Measurements from ENCODE around the gene SAP30BP.
A peak's percentile ranks its signal among the peaks of the same experiment; 100 is the strongest.

Gene SAP30BP

DNA sequence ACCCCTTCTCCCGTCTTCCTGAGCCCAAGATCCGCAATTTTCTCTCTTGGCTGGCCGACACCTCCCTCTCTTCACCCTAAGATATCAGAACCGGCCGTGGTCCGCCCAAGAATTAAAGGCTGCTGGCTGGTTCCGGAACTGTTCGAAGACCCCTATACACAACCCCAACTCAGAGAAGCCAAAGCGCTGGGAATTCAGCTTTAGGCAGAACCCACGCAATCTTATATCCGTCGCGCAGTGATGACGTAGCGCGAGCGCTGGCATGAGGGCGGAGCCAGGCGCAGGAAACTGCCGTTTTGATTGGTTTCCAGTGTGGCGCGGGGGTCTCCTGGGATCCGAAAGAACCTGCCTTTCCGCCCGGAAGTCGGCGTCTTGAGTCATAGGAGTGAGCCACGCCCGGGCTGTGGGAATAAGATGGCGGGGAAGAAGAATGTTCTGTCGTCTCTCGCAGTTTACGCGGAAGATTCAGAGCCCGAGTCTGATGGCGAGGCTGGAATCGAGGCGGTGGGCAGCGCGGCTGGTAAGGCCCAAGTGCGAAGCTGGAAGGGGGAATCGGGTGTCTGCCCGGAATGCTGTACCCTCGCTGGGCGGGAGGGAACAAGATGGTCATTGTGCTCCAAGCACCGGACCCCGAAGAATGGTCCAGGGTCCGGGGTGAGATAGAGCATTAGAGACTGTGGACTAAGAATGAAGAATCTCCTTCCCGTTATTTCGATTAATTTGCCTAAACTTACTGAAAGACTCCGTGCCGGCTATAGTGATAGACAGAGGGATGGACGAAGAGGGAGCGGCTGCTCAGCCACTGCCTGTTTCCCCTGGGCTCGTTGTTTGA is at the start of gene SAP30BP, which contains the start of gene RECQL5:
TSS of gene SAP30BP (plus strand) at position 380 of the 832 bp plus-strand sequence. CDS start at position 415, 35 bp downstream.
TSS of gene RECQL5 (minus strand) at position 196 of the 832 bp plus-strand sequence. CDS start 597 bp downstream, outside the sequence.
- peak; percentile 95 for DNase-seq (ENCODE audit: low read depth)

DNA sequence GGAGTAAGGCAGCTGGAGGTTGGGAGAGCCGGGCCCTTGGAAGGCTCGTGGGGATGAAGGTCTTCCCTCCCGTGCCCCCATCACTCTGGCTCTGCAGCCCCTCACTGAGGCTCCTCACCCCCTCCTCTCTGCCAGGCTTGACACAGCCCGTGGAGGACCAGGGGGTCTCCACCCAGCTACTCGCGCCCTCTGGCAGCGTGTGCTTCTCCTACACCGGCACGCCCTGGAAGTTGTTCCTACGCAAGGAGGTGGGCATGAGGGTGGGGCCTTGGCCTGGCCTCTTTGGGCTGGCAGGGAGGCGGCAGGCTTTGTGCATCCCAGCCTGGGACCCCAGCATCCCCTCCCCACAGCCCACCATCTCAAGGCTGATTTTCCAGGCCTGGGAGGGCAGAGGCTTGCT is 49.5 kb upstream of the SAP30BP start:
- no peak for DNase-seq (ENCODE audit: low read depth)

DNA sequence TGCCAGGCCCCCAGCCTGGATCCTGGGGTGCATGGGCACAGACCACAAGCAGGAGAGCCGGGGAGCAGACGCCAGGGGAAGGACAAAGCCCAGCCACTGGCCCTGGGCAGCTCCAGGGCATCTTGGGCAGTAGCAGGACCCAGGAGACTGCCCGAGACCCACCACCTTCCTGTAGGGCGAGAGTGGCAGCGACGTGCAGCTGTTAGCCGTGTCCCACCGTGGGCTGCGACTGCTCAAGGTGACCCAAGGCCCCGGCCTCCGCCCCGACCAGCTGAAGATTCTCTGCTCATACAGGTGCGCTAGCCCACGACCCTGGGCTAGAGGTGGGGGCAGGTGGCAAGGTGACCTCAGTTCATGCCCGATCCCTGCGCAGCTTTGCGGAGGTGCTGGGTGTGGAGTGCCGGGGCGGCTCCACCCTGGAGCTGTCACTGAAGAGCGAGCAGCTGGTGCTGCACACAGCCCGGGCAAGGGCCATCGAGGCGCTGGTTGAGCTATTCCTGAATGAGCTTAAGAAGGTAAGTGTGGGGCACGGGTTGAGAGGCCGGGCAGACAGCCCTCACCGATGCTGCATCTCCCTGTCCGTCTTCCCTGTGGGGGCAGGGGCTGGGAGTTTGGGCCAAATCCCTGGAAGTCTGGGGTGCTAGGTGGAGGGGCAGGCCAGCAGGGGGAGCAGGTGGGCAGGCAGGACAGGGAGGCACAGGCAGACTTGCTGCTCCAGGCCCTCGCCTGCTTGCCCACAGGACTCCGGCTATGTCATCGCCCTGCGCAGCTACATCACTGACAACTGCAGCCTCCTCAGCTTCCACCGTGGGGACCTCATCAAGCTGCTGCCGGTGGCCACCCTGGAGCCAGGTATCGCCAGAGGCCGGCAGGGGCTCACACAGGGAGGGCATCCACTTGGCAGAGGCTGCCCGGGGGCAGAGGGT is 47.4 kb upstream of the SAP30BP start:
- no peak for DNase-seq (ENCODE audit: low read depth)

DNA sequence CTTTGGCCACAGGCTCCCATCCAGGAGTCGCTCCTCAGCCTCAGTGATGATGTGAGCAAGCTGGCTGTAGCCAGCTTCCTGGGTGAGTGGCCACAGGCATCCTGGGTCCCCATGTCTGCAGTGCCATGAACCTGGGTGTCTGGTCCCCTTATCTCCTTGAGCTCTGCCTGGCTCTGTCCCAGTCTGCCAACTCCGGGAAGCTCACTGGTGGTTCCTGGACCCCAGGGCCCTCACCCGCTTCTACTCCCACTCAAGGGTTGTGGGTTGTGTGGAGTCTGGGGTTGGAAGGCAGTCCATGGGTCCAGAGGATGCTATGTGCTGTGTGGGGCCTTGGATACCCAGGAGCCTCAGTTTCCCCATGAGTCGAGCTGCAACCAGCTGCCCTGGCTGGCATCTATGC is 45.6 kb upstream of the SAP30BP start:
- DNase-seq (ENCODE audit: low read depth): no peak

DNA sequence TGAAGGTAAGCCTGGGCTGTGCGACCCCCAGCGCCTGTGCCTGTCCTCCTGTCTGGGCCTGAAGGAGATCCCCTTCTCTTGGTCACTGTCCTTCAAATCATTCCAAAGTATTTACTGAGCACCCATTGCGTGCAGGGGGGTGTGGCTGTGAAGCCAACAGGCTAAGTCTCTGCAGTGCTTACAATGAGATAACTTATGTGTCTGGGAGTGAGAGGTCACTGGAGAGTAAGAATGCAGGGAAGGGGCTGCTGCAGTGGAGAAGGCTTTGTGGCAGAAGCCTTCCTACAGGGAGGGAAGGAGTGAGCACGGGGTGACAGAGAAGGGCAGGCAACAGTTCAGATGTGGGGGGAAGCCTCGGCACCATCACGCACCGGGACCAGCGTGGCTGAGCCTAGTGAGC is 45.1 kb upstream of the SAP30BP start:
- DNase-seq (ENCODE audit: low read depth): no peak

DNA sequence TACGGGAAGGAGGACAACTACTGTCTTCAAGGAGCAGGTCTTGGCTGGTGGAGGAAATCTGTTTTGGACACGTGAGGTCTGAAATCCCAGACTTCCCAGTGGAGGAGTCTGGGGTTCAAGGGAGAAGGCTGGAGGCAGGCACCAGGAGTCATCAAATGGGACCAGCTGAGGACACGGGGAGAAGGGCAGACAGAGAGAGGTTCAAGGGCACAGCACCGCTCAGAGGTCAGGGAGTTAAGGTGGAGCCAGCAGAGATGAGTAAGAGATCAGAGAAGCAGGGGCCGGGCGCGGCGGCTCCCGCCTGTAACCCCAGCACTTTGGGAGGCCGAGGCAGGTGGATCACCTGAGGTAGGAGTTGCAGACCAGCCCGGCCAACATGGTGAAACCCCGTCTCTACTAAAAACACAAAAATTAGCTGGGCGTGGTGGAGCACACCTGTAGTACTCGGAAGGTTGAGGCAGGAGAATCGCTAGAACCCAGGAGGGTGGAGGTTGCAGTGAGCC is 44.3 kb upstream of the SAP30BP start:
- no peak for DNase-seq (ENCODE audit: low read depth)

DNA sequence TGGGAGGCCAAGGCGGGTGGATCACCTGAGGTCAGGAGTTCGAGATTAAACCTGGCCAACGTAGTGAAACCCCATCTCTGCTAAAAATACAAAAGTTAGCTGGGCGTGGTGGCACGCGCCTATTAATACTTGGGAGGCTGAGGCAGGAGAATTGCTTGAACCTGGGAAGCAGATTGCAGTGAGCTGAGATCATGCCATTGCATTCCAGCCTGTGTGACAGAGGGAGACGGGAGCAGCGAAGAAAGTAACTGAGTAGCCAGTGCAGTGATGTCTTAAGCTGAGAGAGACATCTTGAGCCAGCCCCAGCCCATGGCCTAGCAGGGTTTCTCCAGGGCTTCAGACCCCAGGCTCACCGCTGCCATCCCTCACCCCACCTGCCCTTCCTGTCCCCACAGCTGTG is 43.8 kb upstream of the SAP30BP start:
- no peak for DNase-seq (ENCODE audit: low read depth)

DNA sequence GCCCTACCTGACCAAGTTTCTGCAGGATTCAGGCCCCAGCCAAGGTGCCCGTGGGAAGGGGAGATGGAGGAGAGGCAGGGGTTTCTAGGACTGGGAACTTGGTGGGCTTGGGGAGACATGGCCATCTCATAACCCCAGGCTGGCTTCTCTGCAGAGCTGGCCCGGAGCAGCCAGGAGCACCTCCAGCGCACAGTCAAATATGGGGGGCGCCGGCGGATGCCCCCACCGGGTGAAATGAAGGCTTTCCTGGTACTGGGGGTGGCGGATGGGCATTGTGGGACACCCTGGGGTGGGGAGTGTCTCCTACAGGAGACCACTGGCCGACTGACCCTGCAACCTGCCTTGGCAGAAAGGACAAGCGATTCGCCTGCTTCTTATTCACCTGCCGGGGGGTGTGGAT is 43.1 kb upstream of the SAP30BP start:
- no peak for DNase-seq (ENCODE audit: low read depth)

DNA sequence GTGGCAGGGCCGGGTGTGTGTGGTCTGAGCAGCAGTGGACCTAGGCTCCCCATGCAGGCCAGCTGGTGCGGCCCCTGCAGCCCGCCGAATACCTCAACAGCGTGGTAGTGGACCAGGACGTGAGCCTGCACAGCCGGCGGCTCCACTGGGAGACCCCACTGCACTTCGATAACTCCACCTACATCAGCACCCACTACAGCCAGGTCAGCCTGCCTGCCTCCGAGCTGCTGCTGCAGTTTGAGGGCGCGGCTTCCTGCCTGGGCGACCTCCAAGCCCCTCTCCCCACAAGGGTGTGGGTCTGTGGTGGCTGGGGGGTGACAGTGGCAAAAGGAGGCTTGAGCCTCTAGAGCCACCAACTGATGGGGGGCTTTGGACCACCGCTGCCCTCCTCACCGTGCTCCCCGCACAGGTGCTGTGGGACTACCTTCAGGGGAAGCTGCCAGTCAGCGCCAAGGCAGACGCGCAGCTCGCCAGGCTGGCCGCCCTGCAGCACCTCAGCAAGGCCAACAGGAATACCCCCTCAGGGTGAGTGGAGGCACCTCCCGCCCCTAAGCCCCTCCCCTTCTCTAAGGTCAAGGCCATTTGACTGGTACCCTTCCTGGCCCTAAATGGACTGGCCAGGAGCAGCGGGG is 42.3 kb upstream of the SAP30BP start:
- no peak for DNase-seq (ENCODE audit: low read depth)

DNA sequence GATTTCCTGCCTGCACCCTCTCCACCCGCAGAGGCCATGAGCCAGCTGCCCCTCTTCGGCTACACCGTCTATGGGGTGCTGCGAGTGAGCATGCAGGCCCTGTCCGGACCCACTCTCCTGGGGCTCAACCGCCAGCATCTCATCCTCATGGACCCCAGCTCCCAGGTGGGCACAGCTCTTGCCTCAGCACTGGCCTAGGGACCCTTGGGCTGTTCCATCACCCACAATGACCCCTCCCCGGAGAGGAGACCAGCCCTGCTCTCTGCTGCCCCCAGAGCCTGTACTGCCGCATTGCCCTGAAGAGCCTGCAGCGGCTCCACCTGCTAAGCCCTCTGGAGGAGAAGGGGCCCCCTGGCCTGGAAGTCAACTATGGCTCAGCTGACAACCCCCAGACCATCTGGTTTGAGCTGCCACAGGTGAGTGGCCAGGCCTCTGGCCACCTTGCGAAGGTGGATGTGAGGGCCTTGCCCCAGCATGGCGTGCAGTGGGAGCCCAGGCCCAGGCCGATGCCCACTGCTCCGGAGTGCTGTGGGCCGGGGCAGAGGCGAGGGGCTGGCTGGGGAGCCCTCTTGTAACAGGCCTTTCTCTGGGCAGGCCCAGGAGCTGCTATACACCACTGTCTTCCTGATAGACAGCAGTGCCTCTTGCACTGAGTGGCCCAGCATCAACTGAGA is 41.2 kb upstream of the SAP30BP start:
- DNase-seq (ENCODE audit: low read depth): no peak

DNA sequence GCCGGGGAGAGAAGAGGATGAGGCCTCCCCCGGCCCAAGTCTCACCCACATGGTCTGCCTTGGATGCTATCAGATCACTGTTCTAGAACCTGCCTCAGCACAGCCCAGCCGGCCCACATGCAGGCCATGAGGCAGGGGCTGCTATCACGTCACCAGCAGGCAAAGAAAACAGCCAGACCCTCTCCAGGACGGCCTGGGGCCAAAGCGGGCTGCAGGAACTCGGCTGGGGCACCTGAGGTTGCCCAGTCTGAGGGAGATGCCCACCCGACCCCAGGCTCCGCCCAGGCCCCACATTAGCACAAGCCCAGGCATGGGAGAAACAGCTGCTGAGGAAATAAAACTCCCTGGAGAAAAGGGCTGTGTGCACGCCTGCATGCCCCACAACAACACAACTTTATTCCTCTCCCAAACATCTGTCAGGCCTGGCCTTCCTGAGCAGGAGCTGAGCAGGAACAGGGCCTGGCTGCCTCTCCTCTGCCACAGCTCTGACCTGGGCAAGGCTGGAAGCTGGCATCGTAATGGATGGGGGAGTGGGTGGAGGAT is 40.6 kb upstream of the SAP30BP start:
- DNase-seq (ENCODE audit: low read depth): no peak

DNA sequence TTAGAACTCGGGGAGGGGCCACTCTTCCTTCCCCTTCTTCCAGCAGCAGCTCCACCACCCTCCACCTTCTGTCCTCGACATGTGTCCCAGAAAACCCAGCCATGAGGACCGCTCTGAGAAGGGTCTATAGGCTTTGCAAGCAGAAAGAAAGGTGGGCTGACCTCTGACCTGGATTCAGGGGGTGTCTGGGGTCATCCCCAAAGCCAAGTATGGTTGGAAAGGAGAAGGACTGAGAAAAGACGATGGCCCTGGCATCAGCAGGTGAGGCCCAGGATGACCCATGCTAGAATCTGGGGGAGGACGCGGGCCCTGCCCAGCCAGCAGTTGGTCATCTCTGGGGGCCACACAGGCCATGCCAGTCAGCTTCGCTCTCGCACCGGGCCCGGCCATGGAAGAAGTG is 40.0 kb upstream of the SAP30BP start:
- no peak for DNase-seq (ENCODE audit: low read depth)

DNA sequence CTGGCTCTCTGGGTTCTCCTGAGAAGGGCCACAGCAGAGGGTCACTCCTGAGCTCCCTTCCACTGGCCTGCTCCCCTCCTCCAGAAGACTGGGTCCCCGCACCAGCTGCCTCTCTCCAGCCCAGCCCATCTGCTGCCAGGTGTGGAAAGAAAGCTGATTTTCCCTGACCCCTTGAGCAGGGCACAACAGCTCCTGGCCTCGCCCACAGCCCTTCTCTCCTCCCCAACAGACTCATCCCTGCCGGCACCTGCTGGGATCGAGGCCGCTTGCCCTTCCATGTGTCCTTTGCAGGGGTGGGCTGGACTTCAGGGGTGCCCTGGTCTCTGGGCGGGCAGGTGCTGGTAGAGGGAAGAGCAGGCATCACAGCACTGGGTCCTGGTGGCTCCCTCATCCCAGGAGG is 38.7 kb upstream of the SAP30BP start:
- no peak for DNase-seq (ENCODE audit: low read depth)

DNA sequence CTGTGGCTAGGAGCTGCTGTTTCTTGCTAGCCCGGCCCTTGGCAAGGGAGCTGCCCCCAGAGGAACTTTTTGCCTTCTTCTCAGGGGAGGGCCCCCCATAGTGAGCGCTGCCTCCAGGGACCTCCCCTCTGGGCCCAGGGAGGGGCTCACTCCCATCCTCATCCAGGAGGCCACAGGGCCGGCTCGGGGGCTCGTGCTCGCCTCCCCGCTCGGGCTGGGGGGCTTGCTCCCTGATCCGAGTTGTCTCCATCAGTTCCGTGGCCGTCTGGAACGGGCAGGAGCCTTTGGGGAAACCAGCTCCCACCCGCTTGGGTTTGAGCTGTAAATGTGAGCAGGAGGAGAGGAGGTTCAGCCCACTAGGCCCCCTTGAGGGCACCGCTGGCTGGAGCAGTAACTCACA is 38.0 kb upstream of the SAP30BP start:
- DNase-seq (ENCODE audit: low read depth): no peak

DNA sequence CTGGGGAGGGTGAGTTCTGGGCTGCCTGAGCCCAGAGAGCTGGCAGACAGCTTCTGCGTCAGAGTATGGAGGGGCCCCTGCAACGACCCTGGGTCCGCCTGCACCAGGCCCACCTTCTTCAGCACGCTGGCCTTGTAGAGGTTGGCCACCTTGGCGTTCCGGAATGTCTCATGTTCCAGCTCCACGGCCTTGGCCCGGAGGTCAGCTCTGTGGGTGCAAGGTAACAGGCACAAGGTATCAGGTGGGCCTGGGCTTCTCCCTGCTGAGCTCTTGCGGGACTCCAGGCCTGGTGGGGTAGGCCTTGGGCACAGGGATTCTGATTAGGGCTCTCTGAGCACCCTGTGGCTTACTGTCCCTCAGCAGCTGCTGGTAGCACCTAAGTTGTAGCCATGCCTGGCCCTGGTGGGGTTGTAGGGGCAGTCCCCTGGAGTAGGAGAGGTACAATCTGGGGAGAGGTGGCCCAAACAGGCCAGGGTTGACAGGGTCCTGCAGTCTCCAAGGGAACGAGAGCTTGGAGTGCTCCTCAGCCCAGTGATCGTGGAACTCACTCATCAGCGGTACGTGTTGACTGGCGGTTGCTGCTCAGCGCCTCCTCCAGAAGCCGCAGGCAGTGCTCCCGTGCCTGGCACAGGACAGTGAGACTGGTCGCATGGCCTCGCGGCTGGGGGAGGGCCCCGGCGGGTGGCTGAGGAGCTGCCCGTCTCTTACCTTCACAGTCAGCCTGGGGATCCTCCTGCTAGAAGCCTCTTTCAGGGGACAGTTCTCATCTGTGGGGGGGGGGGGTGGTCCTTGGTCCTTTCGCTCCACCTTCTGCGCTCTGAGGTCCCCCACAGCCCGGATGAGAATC is 36.8 kb upstream of the SAP30BP start:
- DNase-seq (ENCODE audit: low read depth): no peak

DNA sequence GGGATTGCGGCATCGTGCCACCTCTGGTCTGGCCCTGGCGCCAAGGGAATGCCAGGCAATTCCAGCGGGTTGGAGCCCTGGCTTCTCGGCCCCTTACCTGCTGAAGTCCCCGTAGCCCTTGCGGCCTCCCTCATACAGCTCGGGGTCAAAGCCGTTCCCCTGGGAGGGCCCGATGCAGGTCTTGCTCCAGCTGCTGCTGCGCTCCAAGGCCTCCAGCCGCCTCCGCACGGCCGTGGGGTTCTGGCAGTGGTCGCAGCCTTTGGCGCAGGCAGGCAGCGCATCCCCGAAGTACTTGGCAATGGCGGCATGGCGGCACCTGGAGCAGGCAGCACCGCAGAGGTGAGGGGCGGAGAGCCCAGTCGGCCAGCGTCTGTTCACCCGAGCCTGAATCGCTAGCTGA is 35.8 kb upstream of the SAP30BP start:
- no peak for DNase-seq (ENCODE audit: low read depth)

DNA sequence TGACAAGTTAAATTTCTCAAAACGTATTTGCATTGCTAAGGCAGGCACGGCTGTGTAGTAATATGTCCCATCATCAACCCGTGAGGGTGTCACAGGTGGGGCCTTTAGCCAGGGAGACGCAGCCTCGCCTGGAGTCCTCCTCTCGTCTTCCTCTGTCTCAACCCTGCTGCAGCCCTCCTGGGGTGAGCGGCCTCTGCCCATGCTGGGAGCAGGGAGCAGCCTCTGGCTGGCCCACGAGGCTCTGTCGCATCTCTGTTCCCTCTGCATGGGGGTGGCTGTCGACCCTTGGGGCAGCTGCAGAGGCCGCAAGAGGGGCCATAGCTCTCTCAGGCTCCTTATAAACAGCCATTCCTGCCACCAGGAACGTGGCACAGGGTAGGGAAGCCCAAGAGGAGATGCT is 34.7 kb upstream of the SAP30BP start:
- no peak for DNase-seq (ENCODE audit: low read depth)

DNA sequence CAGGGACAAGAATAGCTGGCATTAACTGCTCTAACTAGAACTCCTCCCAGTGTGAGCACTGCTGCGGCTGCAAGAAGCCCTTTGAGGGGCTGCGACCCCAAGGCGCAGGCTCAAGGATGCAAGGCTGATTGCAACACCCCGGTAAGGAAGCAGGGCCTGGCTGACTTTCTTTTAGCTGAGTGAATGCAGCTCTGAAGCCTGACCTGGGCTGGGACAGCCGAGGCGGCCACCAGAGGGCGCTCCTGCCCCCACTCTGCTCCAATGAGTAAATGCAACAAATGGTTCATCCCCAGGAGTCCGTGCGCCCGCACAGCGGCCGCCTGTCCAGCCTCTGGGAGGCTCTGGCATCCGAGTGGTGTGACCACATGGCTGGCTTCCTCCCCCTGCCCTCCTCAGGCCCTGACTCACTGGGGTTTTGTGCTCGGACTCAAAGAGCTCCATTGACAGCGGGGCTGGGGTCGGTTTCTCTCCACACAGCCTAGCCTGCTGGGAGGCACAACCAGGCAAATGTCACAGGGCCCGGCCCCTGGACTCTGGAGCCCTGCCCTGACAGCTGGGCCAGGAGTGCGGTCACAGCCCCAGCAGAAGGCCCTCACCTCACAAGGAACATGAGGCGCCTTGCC is 34.2 kb upstream of the SAP30BP start, which contains the start of gene SMIM5:
TSS of gene SMIM5 (plus strand) at position 572 of the 623 bp plus-strand sequence. CDS start 6,768 bp downstream, outside the sequence.
- DNase-seq (ENCODE audit: low read depth): peak; percentile 72

DNA sequence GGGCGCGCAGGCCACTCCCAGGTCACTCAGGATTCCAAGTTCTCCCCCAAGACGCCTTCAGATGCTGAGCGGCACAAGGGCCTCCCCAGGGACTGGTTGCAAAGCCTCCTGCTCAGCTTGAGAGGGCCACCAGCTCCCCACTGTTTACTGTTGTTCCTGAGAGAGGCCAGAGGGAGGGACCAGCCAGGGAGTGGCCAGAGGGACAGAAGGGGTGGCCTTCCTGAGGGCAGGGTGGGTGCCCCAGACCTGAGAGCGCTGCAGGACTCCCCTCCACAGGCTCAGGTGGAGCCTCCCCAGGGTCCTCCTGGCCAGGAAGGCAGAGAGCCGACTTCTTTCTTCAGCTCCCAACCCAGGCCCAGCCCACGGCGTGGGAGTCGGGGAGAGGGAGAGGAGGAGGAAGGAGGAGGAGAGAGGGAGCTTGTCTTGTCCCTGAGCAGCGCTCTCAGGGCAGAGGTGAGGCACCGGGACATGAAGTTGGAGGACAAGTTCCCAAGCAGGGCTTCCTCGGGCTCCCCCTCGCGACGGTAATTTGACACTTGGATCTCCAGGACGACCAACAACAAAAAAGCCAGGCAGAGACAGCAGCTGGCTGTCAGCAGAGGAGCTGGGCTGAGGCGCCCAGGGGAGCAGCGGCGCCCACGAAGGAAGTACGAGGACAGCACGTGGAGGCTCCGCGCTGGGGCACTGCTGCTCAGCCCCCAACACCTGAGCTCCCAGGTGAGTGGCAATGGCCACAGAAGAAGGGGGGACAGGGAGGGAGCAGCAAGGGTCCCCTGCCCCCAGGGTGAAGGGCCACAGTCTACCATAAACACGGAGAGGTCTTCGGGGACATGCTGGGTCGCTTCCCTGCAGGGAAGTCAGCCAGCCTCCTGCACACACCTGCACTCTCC is 33.4 kb upstream of the SAP30BP start:
- peak; percentile 20 for DNase-seq (ENCODE audit: low read depth)

Measured in stimulated activated CD8-positive, alpha-beta memory T cell treated with anti-CD3 and anti-CD28 coated beads, Interleukin-15, amount 100 ng/mL, for 1 hour (primary cell).